B cell (primary cell): ENCODE results near the gene COL28A1. TPM values are rescaled to one million over a fixed set of nuclear protein-coding genes. Genes with fewer than 3 reads are reported as not detected.

Experiments
- ATAC-seq: fragments of 200-7000 bp; cut with Tn5 transposase; one replicate; pipeline ENCODE4 v1.10.0; 2021; ENCODE audit warnings: low read depth, mild to moderate bottlenecking, moderate number of reproducible peaks, moderate library complexity
- CTCF ChIA-PET: fragments of 350-600 bp; sonication (Branson Sonifier 250); formaldehyde crosslinking; loops from one replicate; lab custom pipeline; 2021; ENCODE audit warnings: antibody characterized with exemption, inconsistent platforms; lab: Charles Lee
- POLR2A ChIA-PET: fragments of 350-600 bp; sonication (Branson Sonifier 250); formaldehyde crosslinking; loops from one replicate; lab custom pipeline; 2021; ENCODE audit warnings: antibody characterized with exemption; lab: Charles Lee
- DNase-seq: peaks from one replicate; pipeline ENCODE4 v3.0.0; 2013
- H2AFZ ChIP-seq: 2 replicates; pipeline ENCODE4 v1.6.1; 2012; ENCODE audit warnings: mild to moderate bottlenecking, low read depth, low read length; ENCODE audit not compliant: insufficient read depth, poor library complexity, severe bottlenecking
- H3K27ac ChIP-seq, 2 donors: 1 replicate in 1 of 2; 2 replicates in 1 of 2; pipeline ENCODE4 v1.5.1; 2012 to 2013; ENCODE audit warnings: low read length in 2 of 2, mild to moderate bottlenecking in 2 of 2, moderate library complexity in 1 of 2
- H3K27me3 ChIP-seq, 4 experiments: fragments of 200-600 bp in 1 of 4; sonication (generic) in 1 of 4; replicated peaks in 1 of 4; 1 replicate in 2 of 4; 2 replicates in 2 of 4; pipeline versions ENCODE4 v1.6.1 to v1.7.0; 2013 to 2016; ENCODE audit warnings: low read length in 3 of 4, mild to moderate bottlenecking in 2 of 4, mixed read lengths in 1 of 4, moderate library complexity in 1 of 4; ENCODE audit not compliant: insufficient read depth in 4 of 4, control insufficient read depth in 3 of 4; ENCODE audit errors: control extremely low read depth in 1 of 4
- H3K36me3 ChIP-seq, 2 experiments: replicated peaks in 1 of 2; 1 replicate in 1 of 2; 2 replicates in 1 of 2; pipeline versions ENCODE4 v1.6.1 to v1.7.1; 2013; ENCODE audit warnings: low read length in 1 of 2; ENCODE audit not compliant: insufficient read depth in 2 of 2, control insufficient read depth in 1 of 2; ENCODE audit errors: control extremely low read depth in 1 of 2, extremely low read depth in 1 of 2
- H3K4me1 ChIP-seq, 2 donors: fragments of 200-600 bp in 1 of 2; sonication (generic) in 1 of 2; 1 replicate in 1 of 2; 2 replicates in 1 of 2; pipeline versions ENCODE4 v1.5.1 to v1.6.1; 2013 to 2017; ENCODE audit warnings: low read length in 2 of 2; ENCODE audit not compliant: control insufficient read depth in 2 of 2, insufficient read depth in 2 of 2
- H3K4me2 ChIP-seq: replicated peaks from 2 replicates; pipeline ENCODE3; 2012; ENCODE audit warnings: mild to moderate bottlenecking, low read depth, low read length; ENCODE audit not compliant: poor library complexity, severe bottlenecking
- H3K4me3 ChIP-seq, 5 experiments: fragments of 200-600 bp in 1 of 5; sonication (generic) in 1 of 5; 1 replicate in 3 of 5; 2 replicates in 2 of 5; pipeline versions ENCODE4 v1.5.1 to v1.7.0; 2011 to 2016; ENCODE audit warnings: low read length in 4 of 5, mild to moderate bottlenecking in 4 of 5, low read depth in 2 of 5, control low read depth in 1 of 5, moderate library complexity in 1 of 5; ENCODE audit not compliant: insufficient read depth in 1 of 5; ENCODE audit errors: control extremely low read depth in 1 of 5, extremely low read depth in 1 of 5
- H3K79me2 ChIP-seq: fragments of 200-600 bp; sonication (generic); one replicate; pipeline ENCODE4 v1.6.0; 2016; ENCODE audit warnings: low read length; ENCODE audit not compliant: control insufficient read depth, insufficient read depth
- H3K9ac ChIP-seq: fragments of 200-600 bp; sonication (generic); 2 replicates; pipeline ENCODE4 v1.6.1; 2017; ENCODE audit warnings: mild to moderate bottlenecking, low read length, moderate library complexity
- H3K9me3 ChIP-seq, 3 donors: one replicate each; pipeline versions ENCODE4 v1.6.1 to v1.7.1; 2013; ENCODE audit warnings: low read length in 2 of 3; ENCODE audit not compliant: control insufficient read depth in 2 of 3, insufficient read depth in 1 of 3; ENCODE audit errors: control extremely low read depth in 1 of 3
- H4K20me1 ChIP-seq: 2 replicates; pipeline ENCODE4 v1.6.0; 2012; ENCODE audit warnings: mild to moderate bottlenecking, low read length; ENCODE audit not compliant: insufficient read depth, control insufficient read depth, poor library complexity, severe bottlenecking
- H3K27ac Mint-ChIP-seq: one replicate; pipeline ENCODE4 v1.8.0; 2021; ENCODE audit warnings: mixed read lengths
- H3K27me3 Mint-ChIP-seq: one replicate; pipeline ENCODE4 v1.8.0; 2021; ENCODE audit warnings: mixed read lengths
- H3K4me1 Mint-ChIP-seq: one replicate; pipeline ENCODE4 v1.8.0; 2021; ENCODE audit warnings: mixed read lengths
- H3K4me3 Mint-ChIP-seq: one replicate; pipeline ENCODE4 v1.8.0; 2021; ENCODE audit warnings: mixed read lengths
- H3K9me3 Mint-ChIP-seq: one replicate; pipeline ENCODE4 v1.8.0; 2022; ENCODE audit warnings: mixed read lengths; ENCODE audit not compliant: insufficient read depth
- CTCF ChIP-seq: fragments of 200-600 bp; IDR thresholded peaks from one replicate; pipeline ENCODE4 v1.8.0; 2022; ENCODE audit warnings: antibody characterized with exemption, mild to moderate bottlenecking
- EZH2 ChIP-seq: IDR thresholded peaks from 2 replicates; pipeline ENCODE4 v1.6.1; 2012; ENCODE audit warnings: borderline replicate concordance, low read depth, mild to moderate bottlenecking, moderate library complexity, low read length; ENCODE audit not compliant: insufficient read depth, poor library complexity, severe bottlenecking
- WGBS: methylation state at CpG from one replicate; pipeline ENCODE4 v1.1.5; 2013; ENCODE audit warnings: missing lambda C conversion rate; ENCODE audit not compliant: insufficient coverage; 5-methylcytosine and 5-hydroxymethylcytosine counted together
- intact Hi-C: fragments of 100-400 bp; cut with micrococcal nuclease; formaldehyde crosslinking; loops from one replicate; pipeline ENCODE4 v1.10.0; 2022
- polyA plus RNA-seq: library from polyadenylated mRNA; depleted of rRNA; stranded (reverse); fragments of >200 nt; gene quantifications from 2 replicates; pipeline ENCODE4 v1.2.3, GENCODE V29; 2012
- total RNA-seq, 2 donors: library from RNA; stranded (reverse); fragments of 120-200 nt in 1 of 2; gene quantifications; 1 replicate in 1 of 2; 2 replicates in 1 of 2; pipeline versions ENCODE4 v1.2.3 to v1.2.4, GENCODE V29; 2013 to 2022

Gene COL28A1
- total and polyA plus RNA-seq, 2 donors (not counting 1 experiment from before 2014, with no cell fraction given): 0.18 to 0.67 TPM

GRCh38 chr7:7375538-7375937, 160.1 kb downstream of the COL28A1 start:
- no peak overlapping the region for H3K4me2 ChIP-seq
- no peaks in the 10 kb centered on the region for H4K20me1 ChIP-seq
- intact Hi-C loops: no loop called here
- H3K9me3 ChIP-seq: no peaks in the 10 kb centered on the region
- no peak overlapping the region for H3K27ac ChIP-seq
- no peaks in the 10 kb centered on the region for H3K27me3 ChIP-seq
- TF ChIP-seq CTCF: no peak
- no peak for TF ChIP-seq EZH2
- H3K79me2 ChIP-seq: no peaks in the 10 kb centered on the region
- H3K9ac ChIP-seq: no peak overlapping the region
- 100% methylated on average over 1 of the region's 4 CpGs for WGBS
- no peak overlapping the region for H2AFZ ChIP-seq
- ChIA-PET POLR2A (no interaction called here), CTCF (no interaction called here)
- H3K9me3 Mint-ChIP-seq: no peaks in the 10 kb centered on the region
- H3K36me3 ChIP-seq: no peaks in the 10 kb centered on the region
- H3K4me3 ChIP-seq: no peak overlapping the region
- no peaks in the 10 kb centered on the region for H3K4me1 ChIP-seq
- no peak for ATAC-seq
- no peak overlapping the region for H3K27ac Mint-ChIP-seq
- H3K27me3 Mint-ChIP-seq: no peaks in the 10 kb centered on the region
- DNase-seq: no peak
- H3K4me3 Mint-ChIP-seq: no peak overlapping the region
- H3K4me1 Mint-ChIP-seq: peaks cover 4% of the 10 kb centered on the region

- Histone ChIP-seq H2AFZ (no peak overlapping the region), H3K27me3 (no peaks in the 10 kb centered on the region), H3K4me3 (no peak overlapping the region), H3K4me2 (no peak overlapping the region), H3K36me3 (no peaks in the 10 kb centered on the region), H3K9me3 (no peaks in the 10 kb centered on the region), H3K79me2 (no peaks in the 10 kb centered on the region), H3K27ac (no peak overlapping the region), H3K4me1 (no peaks in the 10 kb centered on the region), H3K9ac (no peak overlapping the region), H4K20me1 (no peaks in the 10 kb centered on the region)
- Mint-ChIP-seq H3K4me3 (no peak overlapping the region), H3K9me3 (no peaks in the 10 kb centered on the region), H3K4me1 (peaks cover 7% of the 10 kb centered on the region), H3K27ac (no peak overlapping the region), H3K27me3 (peaks cover 3% of the 10 kb centered on the region)
- ChIA-PET CTCF (no interaction called here), POLR2A (no interaction called here)
- no peak for TF ChIP-seq EZH2
- no peak for TF ChIP-seq CTCF
- ATAC-seq (no peak), DNase-seq (no peak)
- intact Hi-C loops: no loop called here
- WGBS: 100% methylated on average over 2 of the region's 2 CpGs
These were observed 165.6 kb downstream of the COL28A1 start for GRCh38 chr7:7370076-7370475.
